HG02938 (cell line): Measurements from ENCODE around the gene TXNRD1.
"Not testable (repeated sequence)": the region's sequence is repeated elsewhere in the genome, so short reads cannot be mapped to it uniquely, and the experiment has no call there.

Source experiments
- ATAC-seq: cut with Tn5 transposase; IDR thresholded peaks from one replicate; pipeline ENCODE4 v1.9.1; 2021; ENCODE audit warnings: mild to moderate bottlenecking, moderate library complexity; ENCODE audit not compliant: unreplicated experiment

The TXNRD1 gene

GRCh38 chr12:104394086-104394485 lies 178.5 kb downstream of the TXNRD1 start:
- not testable (repeated sequence) for ATAC-seq
